Adrenal gland (tissue), 12 donors: ENCODE data around the gene CFTR. TPM values are rescaled to one million over a fixed set of nuclear protein-coding genes. Genes with fewer than 3 reads are reported as not detected.

Source experiments
- DNase-seq, 7 donors: peaks; one replicate each; pipeline ENCODE4 v3.0.0-alpha.2; 2019 to 2020
- H3K27ac ChIP-seq, 5 donors: fragments of 200-600 bp; sonication (generic) in 4 of 5; 1 replicate in 3 of 5; 2 replicates in 2 of 5; pipeline versions ENCODE4 v1.5.1 to v1.8.0; 2016 to 2020; ENCODE audit warnings: mild to moderate bottlenecking in 1 of 5
- H3K27me3 ChIP-seq: fragments of 200-600 bp; 2 replicates; pipeline ENCODE4 v1.8.0; 2021
- H3K36me3 ChIP-seq, 2 donors: fragments of 200-600 bp; replicated peaks in 1 of 2; 1 replicate in 1 of 2; 2 replicates in 1 of 2; pipeline versions ENCODE4 v1.5.1 to v1.8.0; 2018 to 2022
- H3K4me1 ChIP-seq, 2 donors: fragments of 200-600 bp; replicated peaks in 1 of 2; 1 replicate in 1 of 2; 2 replicates in 1 of 2; pipeline versions ENCODE4 v1.5.1 to v1.8.0; 2018 to 2021
- H3K4me3 ChIP-seq, 4 donors: fragments of 200-600 bp; sonication (generic) in 3 of 4; one replicate each; pipeline ENCODE4 v1.5.1; 2016 to 2018
- H3K9me3 ChIP-seq, 3 donors: fragments of 200-600 bp; sonication (generic) in 1 of 3; replicated peaks in 1 of 3; 1 replicate in 2 of 3; 2 replicates in 1 of 3; pipeline versions ENCODE4 v1.5.1 to v1.8.0; 2016 to 2021
- CTCF ChIP-seq, 6 experiments: fragments of 450-650 bp in 4 of 6; fragments of 200-600 bp in 2 of 6; sonication (generic) in 1 of 6; IDR thresholded peaks; 1 replicate in 5 of 6; 2 replicates in 1 of 6; pipeline versions ENCODE4 v1.5.1 to v1.8.0; 2016 to 2021; ENCODE audit warnings: antibody characterized with exemption in 6 of 6, mild to moderate bottlenecking in 2 of 6, moderate library complexity in 1 of 6
- POLR2A ChIP-seq, 2 donors: fragments of 450-650 bp; IDR thresholded peaks; one replicate each; pipeline ENCODE4 v1.6.1; 2017; ENCODE audit warnings: antibody characterized with exemption in 2 of 2, mild to moderate bottlenecking in 2 of 2, moderate library complexity in 1 of 2
- WGBS, 4 donors: extraction: QIAGEN DNeasy Blood & Tissue Kit in 2 of 4; methylation state at CpG; one replicate each; pipeline versions ENCODE4 v1.1.5 to v1.1.7; 2013 to 2017; 5-methylcytosine and 5-hydroxymethylcytosine counted together
- intact Hi-C, 2 donors: fragments of 100-400 bp; cut with DNase I; formaldehyde crosslinking; loops; one replicate each; pipeline versions ENCODE4 v1.14.1 to v1.15.0; 2022 to 2023
- polyA plus RNA-seq, 3 donors: library from polyadenylated mRNA; stranded (reverse); fragments of 200-250 nt in 2 of 3; fragments of 350-450 nt in 1 of 3; fragmentation: Illumina TruSeq in 1 of 3; extraction: RNeasy Lipid Tissue Mini Kit (QIAGEN cat#74804) in 1 of 3; gene quantifications; one replicate each; pipeline ENCODE4 v1.2.3, GENCODE V29; 2013 to 2014
- total RNA-seq, 9 donors: library from RNA; depleted of rRNA in 4 of 9; stranded (reverse); fragments of >200 nt in 4 of 9; fragments of 120-200 nt in 1 of 9; fragmentation: NEBNext Ultra II Directional in 1 of 9; extraction: Animal tissue kit (Norgen Biotek cat#: 25700) in 1 of 9; gene quantifications; one replicate each; pipeline versions ENCODE4 v1.1.0 to v1.2.4, GENCODE V29; 2013 to 2023
- donor health status: healthy with polysubstance abuse.
- donor health status: Bipolar disorder and iron deficiency.
- donor health status: DM: yes; HTN: yes; CAD: no.
- donor health status: DM: no; HTN: no; CAD: no.
- donor health status: DM: no; HTN: no; CAD: no.
- donor health status: DM: yes; HTN: yes; CAD: no.

The CFTR gene
- total and polyA plus RNA-seq, 12 donors, result 0.07 to 0.22 (median 0.08) TPM; not detected in 9

DNA sequence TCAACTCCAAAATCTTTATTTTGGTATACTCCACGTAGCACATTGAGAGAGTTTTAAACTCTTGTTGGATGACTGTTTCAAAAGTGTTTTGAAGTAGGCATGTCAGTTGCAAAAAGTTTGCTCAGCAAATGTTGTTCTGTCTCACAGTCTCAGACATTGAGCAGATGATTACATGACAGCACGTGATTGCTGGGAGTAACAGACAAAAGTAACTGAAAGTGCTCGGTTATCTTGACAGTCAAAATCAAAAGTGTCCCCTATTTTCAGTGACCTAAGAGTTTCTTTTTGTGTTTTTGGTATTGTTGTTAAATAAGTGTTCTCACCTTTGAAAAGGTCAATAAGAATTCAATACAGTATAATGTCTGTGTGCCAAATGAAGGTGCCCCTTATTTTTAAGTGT, 84.3 kb downstream of the CFTR start:
- no peak for TF ChIP-seq CTCF (IDR thresholded peaks at IDR 0.05)
- no peak for TF ChIP-seq POLR2A (IDR thresholded peaks at IDR 0.05)
- no peak overlapping the region for H3K4me3 ChIP-seq
- no peak overlapping the region for H3K27ac ChIP-seq
- 45 to 56% (median 51%) methylated on average over 3 of the region's 3 CpGs for WGBS, 4 donors
- intact Hi-C loops, result no loop called here
- DNase-seq, result no peak
- no peaks in the 10 kb centered on the region for H3K27me3 ChIP-seq
- no peaks in the 10 kb centered on the region for H3K4me1 ChIP-seq
- H3K9me3 ChIP-seq, result no peaks in the 10 kb centered on the region
- H3K36me3 ChIP-seq, result no peaks in the 10 kb centered on the region

DNA sequence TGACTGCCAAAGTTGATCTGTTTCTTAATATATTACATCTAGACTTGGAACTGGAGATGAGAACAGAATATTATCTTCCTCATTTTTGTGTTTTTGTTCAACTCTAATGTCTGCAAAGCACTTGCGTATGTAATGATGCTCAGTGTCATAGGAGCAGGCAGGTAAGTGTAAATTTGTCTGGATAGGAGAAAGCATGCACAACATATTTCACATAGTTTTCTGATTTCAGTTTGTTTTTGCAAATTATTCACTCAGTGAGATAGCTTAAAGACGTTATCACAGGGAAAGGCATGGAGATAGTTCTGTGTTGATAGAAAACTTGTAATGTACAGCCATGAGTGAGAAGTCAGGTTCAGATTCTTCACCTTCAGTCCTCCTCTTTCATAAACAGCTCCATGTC, 84.8 kb downstream of the CFTR start:
- H3K36me3 ChIP-seq, result no peaks in the 10 kb centered on the region
- H3K27me3 ChIP-seq, result no peaks in the 10 kb centered on the region
- intact Hi-C loops, result no loop called here
- DNase-seq, result no peak
- no peaks in the 10 kb centered on the region for H3K4me1 ChIP-seq
- H3K9me3 ChIP-seq, result no peaks in the 10 kb centered on the region
- WGBS, 4 donors, result 53 to 57% (median 54%) methylated on average over 2 of the region's 2 CpGs
- H3K4me3 ChIP-seq, result no peak overlapping the region
- TF ChIP-seq CTCF (IDR thresholded peaks at IDR 0.05) (no peak), POLR2A (IDR thresholded peaks at IDR 0.05) (no peak)
- no peak overlapping the region for H3K27ac ChIP-seq

GRCh38 chr7:117565226-117565625, 85.4 kb downstream of the CFTR start:
- no peak overlapping the region for H3K4me3 ChIP-seq
- no peak overlapping the region for H3K27ac ChIP-seq
- intact Hi-C loops, result no loop called here
- H3K9me3 ChIP-seq, result no peaks in the 10 kb centered on the region
- 77 to 85% (median 81%) methylated on average over 4 of the region's 4 CpGs for WGBS, 4 donors
- no peaks in the 10 kb centered on the region for H3K27me3 ChIP-seq
- TF ChIP-seq CTCF (IDR thresholded peaks at IDR 0.05), result no peak
- no peak for TF ChIP-seq POLR2A (IDR thresholded peaks at IDR 0.05)
- DNase-seq, result no peak
- no peaks in the 10 kb centered on the region for H3K36me3 ChIP-seq
- no peaks in the 10 kb centered on the region for H3K4me1 ChIP-seq

- Histone ChIP-seq H3K36me3 (no peaks in the 10 kb centered on the region), H3K4me1 (no peaks in the 10 kb centered on the region), H3K27ac (no peak overlapping the region), H3K4me3 (no peak overlapping the region), H3K9me3 (no peaks in the 10 kb centered on the region), H3K27me3 (no peaks in the 10 kb centered on the region)
- intact Hi-C loops, result no loop called here
- no peak for DNase-seq
- WGBS, 4 donors, result 41 to 61% (median 54%) methylated on average over 1 of the region's 1 CpG
- TF ChIP-seq CTCF (IDR thresholded peaks at IDR 0.05) (no peak), POLR2A (IDR thresholded peaks at IDR 0.05) (no peak)
These were observed 88.0 kb downstream of the CFTR start for GRCh38 chr7:117567781-117568180.
